ENCODE measurements around the gene NUS1. TPM values are rescaled to one million over a fixed set of nuclear protein-coding genes. Genes with fewer than 3 reads are reported as not detected.
"Not testable (repeated sequence)": the region's sequence is repeated elsewhere in the genome, so short reads cannot be mapped to it uniquely, and the experiment has no call there.

The NUS1 gene
- 10 to 100 TPM; 16.2 to 30.9 TPM for total RNA-seq

- H3K36me3 ChIP-seq = no peaks in the 10 kb centered on the region
- H3K9me3 ChIP-seq = no peaks in the 10 kb centered on the region
- H3K4me1 ChIP-seq (ENCODE audit: control insufficient read depth in 1 of 2, low read depth in 2 of 2) = peaks cover 25 to 31% of the 10 kb centered on the region in 2 donors
- H3K27ac ChIP-seq = peak within 1 kb of the TSS; percentile 32 to 63
- ATAC-seq (ENCODE audit: insufficient number of reproducible peaks, low FRiP score, low read depth) = peak; percentile 96
- peak; percentile 97 for DNase-seq (ENCODE audit: low spot score)
- peak within 1 kb of the TSS; percentile 80 for H3K4me3 ChIP-seq
- no peaks in the 10 kb centered on the region for H3K27me3 ChIP-seq (replicated peaks; ENCODE audit: insufficient read depth)
- TF ChIP-seq, protein P1, sequence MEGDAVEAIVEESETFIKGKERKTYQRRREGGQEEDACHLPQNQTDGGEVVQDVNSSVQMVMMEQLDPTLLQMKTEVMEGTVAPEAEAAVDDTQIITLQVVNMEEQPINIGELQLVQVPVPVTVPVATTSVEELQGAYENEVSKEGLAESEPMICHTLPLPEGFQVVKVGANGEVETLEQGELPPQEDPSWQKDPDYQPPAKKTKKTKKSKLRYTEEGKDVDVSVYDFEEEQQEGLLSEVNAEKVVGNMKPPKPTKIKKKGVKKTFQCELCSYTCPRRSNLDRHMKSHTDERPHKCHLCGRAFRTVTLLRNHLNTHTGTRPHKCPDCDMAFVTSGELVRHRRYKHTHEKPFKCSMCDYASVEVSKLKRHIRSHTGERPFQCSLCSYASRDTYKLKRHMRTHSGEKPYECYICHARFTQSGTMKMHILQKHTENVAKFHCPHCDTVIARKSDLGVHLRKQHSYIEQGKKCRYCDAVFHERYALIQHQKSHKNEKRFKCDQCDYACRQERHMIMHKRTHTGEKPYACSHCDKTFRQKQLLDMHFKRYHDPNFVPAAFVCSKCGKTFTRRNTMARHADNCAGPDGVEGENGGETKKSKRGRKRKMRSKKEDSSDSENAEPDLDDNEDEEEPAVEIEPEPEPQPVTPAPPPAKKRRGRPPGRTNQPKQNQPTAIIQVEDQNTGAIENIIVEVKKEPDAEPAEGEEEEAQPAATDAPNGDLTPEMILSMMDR (IDR thresholded peaks at IDR 0.05) = peak; percentile 70
Measured at GRCh38 chr6:117674991-117675657, at the start of gene NUS1. Gene NUS1 (plus strand): TSS chr6:117675469. CDS start chr6:117675671, 202 bp downstream.

DNA sequence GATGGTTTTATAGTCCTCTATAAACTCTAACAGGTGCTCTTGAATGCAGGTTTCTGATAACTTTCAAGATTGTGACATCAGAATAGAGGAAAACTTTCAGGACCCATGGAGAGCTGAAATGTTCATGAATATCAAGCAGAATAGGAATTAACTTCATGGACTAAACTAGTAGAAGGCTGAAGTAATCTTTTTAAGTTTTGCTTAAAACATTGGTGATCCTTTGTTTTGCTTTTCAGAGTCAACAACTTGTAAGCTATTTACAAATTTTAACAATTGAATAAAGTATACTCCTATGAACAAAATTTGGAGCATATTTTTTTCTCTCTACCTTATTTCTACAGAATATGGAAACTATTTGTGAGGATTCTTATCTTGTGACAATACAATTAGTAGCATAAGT is 47.7 kb upstream of the NUS1 start:
- TF ChIP-seq, protein P1 (IDR thresholded peaks at IDR 0.05) = no peak
- Histone ChIP-seq H3K27me3 (replicated peaks; ENCODE audit: insufficient read depth) (no peaks in the 10 kb centered on the region), H3K4me3 (no peak overlapping the region), H3K4me1 (ENCODE audit: control insufficient read depth in 1 of 2, low read depth in 2 of 2) (no peaks in the 10 kb centered on the region), H3K27ac (no peak overlapping the region), H3K36me3 (no peaks in the 10 kb centered on the region), H3K9me3 (no peaks in the 10 kb centered on the region)
- DNase-seq (ENCODE audit: low spot score) (no peak), ATAC-seq (ENCODE audit: insufficient number of reproducible peaks, low FRiP score, low read depth) (no peak)

DNA sequence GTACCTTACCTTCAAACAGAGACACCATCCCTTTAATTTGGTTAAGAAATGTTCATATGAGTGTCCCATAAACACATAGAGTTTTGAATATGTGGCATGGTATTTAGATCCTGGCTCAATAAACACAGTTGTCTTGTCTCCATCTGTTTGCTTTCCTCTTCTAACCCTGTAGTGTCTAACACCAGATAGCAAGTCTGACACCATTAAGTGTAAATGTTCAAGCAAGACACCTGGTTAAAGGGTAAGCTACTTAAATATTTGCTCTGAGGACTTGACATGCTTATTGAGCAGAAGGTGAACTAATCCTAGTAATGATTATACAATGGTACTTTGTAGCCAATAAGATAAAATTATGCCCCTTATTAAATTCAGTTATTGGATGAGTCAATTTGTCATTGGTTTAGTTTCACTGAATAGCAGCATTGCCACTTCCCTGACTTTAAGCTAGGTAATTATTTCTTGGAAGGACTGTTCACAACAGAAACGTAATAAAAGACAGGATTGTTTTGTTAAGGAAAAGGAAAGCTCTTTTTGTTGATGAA is 46.1 kb upstream of the NUS1 start:
- ATAC-seq (ENCODE audit: insufficient number of reproducible peaks, low FRiP score, low read depth) = no peak
- Histone ChIP-seq H3K4me1 (ENCODE audit: control insufficient read depth in 1 of 2, low read depth in 2 of 2) (no peaks in the 10 kb centered on the region), H3K4me3 (no peak overlapping the region), H3K27ac (no peak overlapping the region), H3K36me3 (no peaks in the 10 kb centered on the region), H3K27me3 (replicated peaks; ENCODE audit: insufficient read depth) (no peaks in the 10 kb centered on the region), H3K9me3 (no peaks in the 10 kb centered on the region)
- DNase-seq (ENCODE audit: low spot score) = no peak
- TF ChIP-seq, protein P1 (IDR thresholded peaks at IDR 0.05) = no peak

GRCh38 chr6:117637770-117638169 is 37.5 kb upstream of the NUS1 start:
- no peak for ATAC-seq (ENCODE audit: insufficient number of reproducible peaks, low FRiP score, low read depth)
- no peaks in the 10 kb centered on the region for H3K4me1 ChIP-seq (ENCODE audit: control insufficient read depth in 1 of 2, low read depth in 2 of 2)
- TF ChIP-seq, protein P1 (IDR thresholded peaks at IDR 0.05) = no peak
- H3K36me3 ChIP-seq = no peaks in the 10 kb centered on the region
- DNase-seq (ENCODE audit: low spot score) = no peak
- no peak overlapping the region for H3K4me3 ChIP-seq
- H3K27me3 ChIP-seq (replicated peaks; ENCODE audit: insufficient read depth) = no peaks in the 10 kb centered on the region
- no peak overlapping the region for H3K27ac ChIP-seq
- no peaks in the 10 kb centered on the region for H3K9me3 ChIP-seq

GRCh38 chr6:117642976-117643375 is 32.3 kb upstream of the NUS1 start:
- no peak overlapping the region for H3K4me3 ChIP-seq
- H3K27ac ChIP-seq = no peak overlapping the region
- no peaks in the 10 kb centered on the region for H3K27me3 ChIP-seq (replicated peaks; ENCODE audit: insufficient read depth)
- ATAC-seq (ENCODE audit: insufficient number of reproducible peaks, low FRiP score, low read depth) (no peak), DNase-seq (ENCODE audit: low spot score) (no peak)
- H3K9me3 ChIP-seq = no peaks in the 10 kb centered on the region
- H3K36me3 ChIP-seq = no peaks in the 10 kb centered on the region
- no peaks in the 10 kb centered on the region for H3K4me1 ChIP-seq (ENCODE audit: control insufficient read depth in 1 of 2, low read depth in 2 of 2)
- TF ChIP-seq, protein P1 (IDR thresholded peaks at IDR 0.05) = no peak

GRCh38 chr6:117651984-117652383 is 23.3 kb upstream of the NUS1 start:
- DNase-seq (ENCODE audit: low spot score); H3K4me3 ChIP-seq; H3K9me3 ChIP-seq; H3K27me3 ChIP-seq (replicated peaks; ENCODE audit: insufficient read depth); H3K27ac ChIP-seq; H3K36me3 ChIP-seq; ATAC-seq (ENCODE audit: insufficient number of reproducible peaks, low FRiP score, low read depth); H3K4me1 ChIP-seq (ENCODE audit: control insufficient read depth in 1 of 2, low read depth in 2 of 2): not testable (repeated sequence)
